HG03457 (cell line): ENCODE data around the gene CST7.
"Not testable (repeated sequence)": the region's sequence is repeated elsewhere in the genome, so short reads cannot be mapped to it uniquely, and the experiment has no call there.

Experiments used
- ATAC-seq: cut with Tn5 transposase; IDR thresholded peaks from one replicate; pipeline ENCODE4 v1.9.1; 2021; ENCODE audit warnings: moderate number of reproducible peaks; ENCODE audit not compliant: unreplicated experiment

Gene CST7

GRCh38 chr20:24948939-24949679, at the start of gene CST7:
Gene CST7 (plus strand): TSS chr20:24949269. CDS start chr20:24949506, 237 bp downstream.
- ATAC-seq, result peak; percentile 75

- ATAC-seq, result no peak
Observed at GRCh38 chr20:24906806-24907205, 42.3 kb upstream of the CST7 start.

- no peak for ATAC-seq
Observed at GRCh38 chr20:24908642-24909041, 40.4 kb upstream of the CST7 start.

- ATAC-seq, result no peak
Observed at GRCh38 chr20:24909086-24909780, 39.8 kb upstream of the CST7 start.

- ATAC-seq, result no peak
Observed at GRCh38 chr20:24909861-24910260, 39.2 kb upstream of the CST7 start.

GRCh38 chr20:24910461-24910860, 38.6 kb upstream of the CST7 start:
- no peak for ATAC-seq

- ATAC-seq, result no peak
Observed at GRCh38 chr20:24911461-24911860, 37.6 kb upstream of the CST7 start.

- ATAC-seq, result no peak
Observed at GRCh38 chr20:24912397-24913075, 36.5 kb upstream of the CST7 start.

- no peak for ATAC-seq
Observed at GRCh38 chr20:24913076-24913628, 35.9 kb upstream of the CST7 start.

GRCh38 chr20:24914388-24915241, 34.5 kb upstream of the CST7 start:
- no peak for ATAC-seq

- no peak for ATAC-seq
Observed at GRCh38 chr20:24915440-24915839, 33.6 kb upstream of the CST7 start.

GRCh38 chr20:24915892-24916291, 33.2 kb upstream of the CST7 start:
- ATAC-seq, result no peak

GRCh38 chr20:24916412-24916811, 32.7 kb upstream of the CST7 start:
- no peak for ATAC-seq

- ATAC-seq, result no peak
Observed at GRCh38 chr20:24917056-24917455, 32.0 kb upstream of the CST7 start.

GRCh38 chr20:24917797-24918578, 31.1 kb upstream of the CST7 start:
- ATAC-seq, result no peak

GRCh38 chr20:24918579-24919566, 30.2 kb upstream of the CST7 start:
- no peak for ATAC-seq

GRCh38 chr20:24919665-24920064, 29.4 kb upstream of the CST7 start:
- not testable (repeated sequence) for ATAC-seq

GRCh38 chr20:24920706-24921105, 28.4 kb upstream of the CST7 start:
- not testable (repeated sequence) for ATAC-seq

- not testable (repeated sequence) for ATAC-seq
Observed at GRCh38 chr20:24929259-24929658, 19.8 kb upstream of the CST7 start.
